AG09309 (cell line): ENCODE data around the gene RNF130.

Source experiments
- DNase-seq: peaks from one replicate; pipeline ENCODE4 v3.0.0-alpha.2; 2010; ENCODE audit warnings: low read depth
- H3K4me3 ChIP-seq: 2 replicates; pipeline ENCODE4 v1.5.1; 2011; ENCODE audit warnings: mild to moderate bottlenecking, low read depth, low read length, moderate library complexity; ENCODE audit not compliant: control insufficient read depth
- TF ChIP-seq, protein P1 (sequence below): IDR thresholded peaks from 2 replicates; pipeline ENCODE4 v1.5.1; 2011; ENCODE audit warnings: mild to moderate bottlenecking, low read depth, low read length, inconsistent platforms; ENCODE audit not compliant: insufficient read depth, control insufficient read depth; ENCODE audit errors: missing control alignments

The RNF130 gene

DNA sequence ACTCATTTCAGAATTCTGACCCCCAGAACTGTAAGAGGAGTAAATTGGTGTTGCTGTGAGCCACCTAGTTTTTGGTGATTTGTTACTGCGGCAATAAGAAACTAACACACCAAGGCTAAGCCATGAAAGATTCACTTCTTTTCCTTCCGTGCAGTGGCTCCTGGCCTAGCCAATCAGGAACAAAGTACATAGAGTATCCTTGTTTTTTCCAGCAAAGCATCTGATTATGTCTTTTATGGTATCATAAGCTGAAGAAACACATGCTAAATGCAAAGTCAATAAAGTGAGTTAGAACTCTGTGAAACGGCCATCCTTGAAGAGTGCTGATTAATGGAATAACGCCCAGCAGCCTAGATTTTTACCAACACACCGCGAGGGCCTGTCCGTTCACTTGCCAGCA lies 11.4 kb downstream of the RNF130 start:
- no peak for DNase-seq
- H3K4me3 ChIP-seq = no peak overlapping the region
- TF ChIP-seq, protein P1, sequence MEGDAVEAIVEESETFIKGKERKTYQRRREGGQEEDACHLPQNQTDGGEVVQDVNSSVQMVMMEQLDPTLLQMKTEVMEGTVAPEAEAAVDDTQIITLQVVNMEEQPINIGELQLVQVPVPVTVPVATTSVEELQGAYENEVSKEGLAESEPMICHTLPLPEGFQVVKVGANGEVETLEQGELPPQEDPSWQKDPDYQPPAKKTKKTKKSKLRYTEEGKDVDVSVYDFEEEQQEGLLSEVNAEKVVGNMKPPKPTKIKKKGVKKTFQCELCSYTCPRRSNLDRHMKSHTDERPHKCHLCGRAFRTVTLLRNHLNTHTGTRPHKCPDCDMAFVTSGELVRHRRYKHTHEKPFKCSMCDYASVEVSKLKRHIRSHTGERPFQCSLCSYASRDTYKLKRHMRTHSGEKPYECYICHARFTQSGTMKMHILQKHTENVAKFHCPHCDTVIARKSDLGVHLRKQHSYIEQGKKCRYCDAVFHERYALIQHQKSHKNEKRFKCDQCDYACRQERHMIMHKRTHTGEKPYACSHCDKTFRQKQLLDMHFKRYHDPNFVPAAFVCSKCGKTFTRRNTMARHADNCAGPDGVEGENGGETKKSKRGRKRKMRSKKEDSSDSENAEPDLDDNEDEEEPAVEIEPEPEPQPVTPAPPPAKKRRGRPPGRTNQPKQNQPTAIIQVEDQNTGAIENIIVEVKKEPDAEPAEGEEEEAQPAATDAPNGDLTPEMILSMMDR = no peak

DNA sequence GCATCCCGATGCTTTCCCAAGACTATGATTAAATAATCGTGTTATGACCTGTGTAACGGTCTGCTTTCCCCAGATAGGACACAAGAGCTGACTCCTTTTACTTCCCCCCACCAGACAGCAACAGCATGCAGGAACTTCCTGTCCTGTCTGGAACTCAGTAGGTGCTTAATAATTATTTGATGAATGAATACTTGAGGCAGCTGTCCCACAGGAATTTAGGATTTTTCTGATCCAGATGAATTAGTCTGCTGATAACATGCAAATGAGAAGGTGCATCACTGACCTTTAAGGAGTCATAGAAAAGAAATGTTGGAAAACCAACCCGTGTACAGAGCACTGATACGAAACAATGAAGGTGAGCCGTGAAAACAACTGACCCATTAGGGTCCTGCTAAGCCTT lies 12.2 kb downstream of the RNF130 start:
- TF ChIP-seq, protein P1 = no peak
- no peak overlapping the region for H3K4me3 ChIP-seq
- no peak for DNase-seq

DNA sequence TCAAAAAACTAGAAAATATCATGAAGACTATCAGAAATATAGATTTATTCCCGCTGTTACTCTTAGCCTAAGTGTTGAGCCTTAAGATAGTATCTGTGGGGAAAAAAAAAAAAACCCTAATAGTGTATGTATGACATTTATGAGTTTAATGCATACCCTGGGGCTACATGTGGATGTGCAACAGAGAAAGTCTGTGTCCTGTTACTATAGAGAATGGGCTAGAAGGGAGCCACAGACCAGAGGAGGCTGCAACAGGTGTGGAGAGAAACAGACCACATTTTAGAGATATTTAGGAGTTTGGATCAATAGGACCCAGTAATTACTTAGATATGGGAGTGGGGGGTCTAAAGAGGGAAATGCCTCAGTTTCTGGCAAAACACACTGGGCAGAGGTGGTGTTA lies 15.4 kb downstream of the RNF130 start:
- no peak for DNase-seq
- TF ChIP-seq, protein P1 = no peak
- H3K4me3 ChIP-seq = no peak overlapping the region

DNA sequence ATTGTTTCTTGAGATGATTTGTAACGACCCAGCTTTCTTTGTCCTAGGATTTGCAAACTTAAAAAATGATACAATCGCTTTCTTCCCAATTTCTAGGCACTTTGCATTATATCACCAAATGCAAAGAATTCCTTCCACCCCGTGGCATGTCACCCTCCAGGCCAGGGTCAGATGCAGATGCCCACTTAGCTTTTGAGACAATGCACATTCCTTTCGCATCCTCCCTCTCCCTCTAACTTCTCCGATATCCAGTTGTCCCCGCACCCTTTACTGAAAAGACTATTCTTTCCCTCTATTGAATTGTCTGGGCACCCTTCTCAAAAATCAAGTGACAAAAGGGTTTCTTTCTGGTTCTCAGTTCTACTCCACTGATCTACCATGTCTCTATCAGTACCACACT lies 17.3 kb downstream of the RNF130 start:
- H3K4me3 ChIP-seq = no peak overlapping the region
- TF ChIP-seq, protein P1 = no peak
- DNase-seq = no peak

DNA sequence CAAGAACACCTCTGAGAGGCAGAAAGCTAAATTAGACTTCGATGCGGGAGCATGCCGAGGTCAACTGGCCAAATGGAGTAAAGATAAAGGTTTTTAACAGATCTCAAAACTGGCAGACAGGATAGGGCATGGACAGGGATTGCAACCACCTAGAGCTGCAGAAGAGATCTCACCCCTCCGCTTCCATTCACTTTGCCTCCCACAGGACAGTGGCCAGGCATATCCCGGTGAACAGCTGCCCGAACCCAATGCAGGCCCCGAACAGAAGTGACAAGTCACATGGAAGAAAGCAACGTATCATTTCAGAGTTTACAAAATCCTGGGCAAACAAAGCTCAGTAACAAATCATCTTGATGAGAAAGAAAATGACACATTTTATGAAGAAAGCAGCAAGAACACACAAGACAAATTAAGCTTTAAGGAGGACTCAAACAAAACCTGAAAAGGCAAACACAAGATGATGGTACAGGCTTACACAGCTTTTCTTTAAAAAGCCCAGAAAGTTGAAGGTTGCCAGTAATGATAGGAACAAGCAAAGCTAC lies 18.4 kb downstream of the RNF130 start:
- no peak overlapping the region for H3K4me3 ChIP-seq
- DNase-seq = no peak
- TF ChIP-seq, protein P1 = no peak

DNA sequence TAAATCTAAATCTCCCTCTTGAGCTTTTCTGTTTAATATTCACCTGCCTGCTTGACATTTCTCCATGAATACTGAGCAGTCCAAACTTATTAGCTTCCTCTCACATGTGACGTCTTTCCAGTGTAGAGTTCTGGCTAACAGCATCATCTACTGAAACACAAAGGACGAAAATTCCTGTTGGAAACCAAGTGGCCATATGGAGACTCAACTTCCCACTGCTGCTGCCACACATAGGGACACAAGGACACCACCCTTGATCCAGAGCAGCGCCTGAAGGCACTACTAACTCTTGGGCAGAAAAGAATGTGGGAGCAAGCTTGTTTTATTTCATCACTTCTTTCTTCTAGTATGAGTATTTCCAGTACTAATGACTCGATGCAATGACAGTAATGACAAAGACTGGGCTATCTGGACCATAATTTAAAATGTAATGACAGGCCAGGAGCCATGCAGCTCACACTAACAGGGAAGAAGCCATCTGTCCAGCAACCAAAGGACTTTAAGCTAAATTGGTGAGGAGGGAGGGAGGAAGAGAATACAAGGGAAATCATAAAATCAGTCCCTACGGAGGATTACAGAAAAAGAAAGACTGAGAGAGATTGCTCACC lies 19.2 kb downstream of the RNF130 start:
- no peak for DNase-seq
- TF ChIP-seq, protein P1 = no peak
- H3K4me3 ChIP-seq = no peak overlapping the region
